Neuronal stem cell (in vitro differentiated cells): ENCODE data around the gene PEMT.
A peak's percentile ranks its signal among the peaks of the same experiment; 100 is the strongest.

Source experiments
- DNase-seq: peaks from one replicate; pipeline ENCODE4 v3.0.0-alpha.2; 2013; ENCODE audit warnings: low spot score
- H2AFZ ChIP-seq: one replicate; pipeline ENCODE4 v1.6.1; 2013; ENCODE audit warnings: mild to moderate bottlenecking, low read length, inconsistent platforms
- H2AK5ac ChIP-seq: 2 replicates; pipeline ENCODE4 v1.6.1; 2013; ENCODE audit warnings: low read depth, mild to moderate bottlenecking, inconsistent platforms, low read length, moderate library complexity, mixed read lengths
- H2BK120ac ChIP-seq: 2 replicates; pipeline ENCODE4 v1.6.1; 2013; ENCODE audit warnings: low read depth, mild to moderate bottlenecking, inconsistent platforms, low read length, moderate library complexity, mixed read lengths
- H2BK12ac ChIP-seq: one replicate; pipeline ENCODE4 v1.6.1; 2013; ENCODE audit warnings: low read length, inconsistent platforms
- H2BK15ac ChIP-seq: 2 replicates; pipeline ENCODE4 v1.6.1; 2013; ENCODE audit warnings: mild to moderate bottlenecking, low read length, inconsistent platforms, mixed read lengths
- H2BK5ac ChIP-seq: one replicate; pipeline ENCODE4 v1.6.1; 2013; ENCODE audit warnings: inconsistent platforms, mild to moderate bottlenecking, low read length, moderate library complexity
- H3K14ac ChIP-seq: one replicate; pipeline ENCODE4 v1.6.1; 2013; ENCODE audit warnings: low read length, inconsistent platforms
- H3K18ac ChIP-seq: 2 replicates; pipeline ENCODE4 v1.6.1; 2013; ENCODE audit warnings: low read length, inconsistent platforms
- H3K23ac ChIP-seq: 2 replicates; pipeline ENCODE4 v1.6.1; 2013; ENCODE audit warnings: low read depth, mild to moderate bottlenecking, mixed read lengths, low read length, inconsistent platforms; ENCODE audit not compliant: poor library complexity
- H3K27ac ChIP-seq: replicated peaks from 3 replicates; pipeline ENCODE4 v1.5.1; 2013; ENCODE audit warnings: low read length, inconsistent platforms
- H3K27me3 ChIP-seq, 3 experiments: 2 replicates each; pipeline ENCODE4 v1.6.1; 2013; ENCODE audit warnings: low read length in 3 of 3, mild to moderate bottlenecking in 2 of 3, inconsistent platforms in 1 of 3, low read depth in 1 of 3, mixed read lengths in 1 of 3, moderate library complexity in 1 of 3; ENCODE audit not compliant: control insufficient read depth in 3 of 3, insufficient read depth in 3 of 3
- H3K36me3 ChIP-seq, 2 donors: replicated peaks in 1 of 2; 2 replicates each; pipeline ENCODE4 v1.6.1; 2013; ENCODE audit warnings: low read length in 2 of 2; ENCODE audit not compliant: control insufficient read depth in 2 of 2, insufficient read depth in 2 of 2
- H3K4ac ChIP-seq: 2 replicates; pipeline ENCODE4 v1.6.1; 2013; ENCODE audit warnings: inconsistent platforms, mild to moderate bottlenecking, low read length, moderate library complexity
- H3K4me1 ChIP-seq, 2 donors: 1 replicate in 1 of 2; 2 replicates in 1 of 2; pipeline ENCODE4 v1.6.1; 2013; ENCODE audit warnings: low read length in 2 of 2, low read depth in 1 of 2; ENCODE audit not compliant: control insufficient read depth in 2 of 2, insufficient read depth in 1 of 2
- H3K4me2 ChIP-seq: one replicate; pipeline ENCODE4 v1.6.1; 2013; ENCODE audit warnings: mild to moderate bottlenecking, low read length, inconsistent platforms; ENCODE audit not compliant: insufficient read depth, poor library complexity, severe bottlenecking
- H3K4me3 ChIP-seq, 2 donors: 2 replicates each; pipeline ENCODE4 v1.5.1; 2013; ENCODE audit warnings: low read length in 2 of 2, mild to moderate bottlenecking in 2 of 2, inconsistent platforms in 1 of 2, moderate library complexity in 1 of 2
- H3K79me1 ChIP-seq: one replicate; pipeline ENCODE4 v1.6.1; 2013; ENCODE audit warnings: low read depth, mild to moderate bottlenecking, inconsistent platforms, low read length, moderate library complexity
- H3K9ac ChIP-seq: one replicate; pipeline ENCODE4 v1.6.1; 2013; ENCODE audit warnings: mild to moderate bottlenecking, low read depth, low read length, inconsistent platforms; ENCODE audit not compliant: poor library complexity
- H3K9me3 ChIP-seq, 2 donors: replicated peaks in 1 of 2; 2 replicates each; pipeline versions ENCODE3 to v1.6.1; 2013; ENCODE audit warnings: low read length in 2 of 2, mild to moderate bottlenecking in 2 of 2, inconsistent platforms in 1 of 2, low read depth in 1 of 2, mixed read lengths in 1 of 2, moderate library complexity in 1 of 2; ENCODE audit not compliant: control insufficient read depth in 2 of 2, insufficient read depth in 1 of 2
- H4K8ac ChIP-seq: one replicate; pipeline ENCODE4 v1.6.1; 2013; ENCODE audit warnings: low read depth, mild to moderate bottlenecking, inconsistent platforms, low read length, moderate library complexity
- H4K91ac ChIP-seq: one replicate; pipeline ENCODE4 v1.6.1; 2013; ENCODE audit warnings: low read length, low read depth, mild to moderate bottlenecking, inconsistent platforms; ENCODE audit not compliant: poor library complexity
- WGBS, 2 donors: extraction: QIAGEN DNeasy Blood & Tissue Kit; methylation state at CpG; one replicate each; pipeline ENCODE4 v1.1.7; 2013; ENCODE audit warnings: missing lambda C conversion rate in 2 of 2, mixed read lengths in 1 of 2; ENCODE audit not compliant: insufficient read length in 2 of 2, insufficient replicate concordance in 1 of 2; ENCODE audit errors: extremely low coverage in 2 of 2; 5-methylcytosine and 5-hydroxymethylcytosine counted together

Gene PEMT

DNA sequence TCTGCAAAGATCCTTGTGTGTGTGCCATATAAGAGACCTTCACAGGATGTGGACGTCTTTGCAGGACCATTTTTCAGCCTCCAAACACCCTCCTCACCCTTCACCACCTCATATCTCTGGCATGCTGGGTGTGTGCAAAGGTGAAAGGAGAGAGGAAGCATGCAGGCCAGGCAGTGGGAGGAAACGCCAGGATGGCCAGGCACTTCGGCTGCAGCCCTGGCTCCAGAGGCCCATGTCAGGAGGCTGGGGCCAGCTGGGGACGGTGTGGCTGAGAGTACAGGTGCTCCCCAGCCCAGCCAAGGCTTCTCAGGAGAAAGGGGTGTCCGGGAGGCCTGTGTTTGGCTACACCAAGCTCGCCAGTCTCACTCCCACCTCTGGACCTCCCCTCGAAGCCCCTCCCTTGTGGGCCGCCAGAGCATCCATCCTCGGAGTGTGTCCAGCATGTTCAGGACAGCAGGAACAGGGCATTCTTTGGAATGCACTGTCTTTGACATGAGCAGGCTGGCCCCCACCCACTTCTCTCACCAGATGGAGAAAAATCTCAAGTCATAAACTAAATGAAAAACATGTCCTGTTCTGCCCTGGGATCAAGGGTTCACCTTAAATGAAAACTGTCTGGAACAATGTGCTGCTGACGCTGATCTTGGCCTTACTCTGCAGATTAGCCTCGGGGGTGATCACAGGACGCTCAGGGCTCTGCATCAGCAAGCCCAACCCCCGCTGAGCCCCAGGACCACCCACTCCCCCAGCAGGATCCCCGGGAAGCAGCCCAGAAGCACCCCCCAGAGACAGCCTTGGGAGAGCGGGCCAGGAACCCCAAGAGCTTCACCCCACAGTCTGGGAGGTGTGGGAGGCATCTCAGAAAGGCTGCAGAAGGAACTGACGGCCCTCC is 15.9 kb downstream of the PEMT start:
- Histone ChIP-seq H4K91ac (no peak overlapping the region), H3K4ac (no peak overlapping the region), H2BK5ac (no peak overlapping the region), H2BK15ac (no peak overlapping the region), H4K8ac (no peak overlapping the region), H3K4me3 (peak overlapping the region in 1 of 2 donors; percentile 38), H3K23ac (peak overlapping the region; percentile 65), H2AK5ac (peak overlapping the region; percentile 42), H3K27me3 (no peaks in the 10 kb centered on the region), H3K79me1 (peaks cover 3% of the 10 kb centered on the region), H3K36me3 (peaks cover 8 to 13% of the 10 kb centered on the region in 2 donors), H3K4me2 (no peak overlapping the region), H3K4me1 (no peaks in the 10 kb centered on the region), H2AFZ (no peak overlapping the region), H3K18ac (no peak overlapping the region), H3K27ac (no peak overlapping the region), H2BK120ac (no peak overlapping the region), H3K14ac (peak overlapping the region; percentile 82), H3K9ac (no peak overlapping the region), H2BK12ac (no peak overlapping the region), H3K9me3 (no peaks in the 10 kb centered on the region)
- WGBS, 2 donors, result no CpG with 5 or more reads among the region's 16 CpGs
- no peak for DNase-seq

DNA sequence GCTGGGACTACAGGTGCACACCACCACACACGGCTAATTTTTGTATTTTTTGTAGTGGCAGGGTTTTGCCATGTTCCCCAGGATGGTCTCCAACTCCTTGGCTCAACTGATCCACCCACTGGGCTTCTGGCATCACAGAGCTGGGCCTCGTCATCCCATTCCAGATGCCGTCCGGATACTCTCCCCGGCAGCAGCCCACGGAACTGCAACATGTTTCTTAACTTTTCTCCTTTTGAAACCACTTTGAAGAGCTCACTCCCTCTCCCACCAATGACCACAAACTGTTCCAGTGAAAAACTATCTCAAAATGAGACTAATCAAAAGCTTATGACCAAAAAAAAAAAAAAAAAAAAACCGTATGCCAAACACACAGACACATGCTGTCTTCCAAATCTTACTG is 17.6 kb downstream of the PEMT start:
- no peak overlapping the region for H2BK12ac ChIP-seq
- no peak overlapping the region for H2AFZ ChIP-seq
- no peaks in the 10 kb centered on the region for H3K27me3 ChIP-seq
- H2BK5ac ChIP-seq, result no peak overlapping the region
- H3K4me3 ChIP-seq, result no peak overlapping the region
- H3K4ac ChIP-seq, result no peak overlapping the region
- H3K36me3 ChIP-seq, result peaks cover 8 to 13% of the 10 kb centered on the region in 2 donors
- no peak overlapping the region for H2AK5ac ChIP-seq
- H4K91ac ChIP-seq, result no peak overlapping the region
- H3K23ac ChIP-seq, result no peak overlapping the region
- H3K9me3 ChIP-seq, result no peaks in the 10 kb centered on the region
- no peak overlapping the region for H3K14ac ChIP-seq
- DNase-seq, result no peak
- H3K4me2 ChIP-seq, result no peak overlapping the region
- no peak overlapping the region for H3K27ac ChIP-seq
- no peak overlapping the region for H2BK15ac ChIP-seq
- WGBS, 2 donors, result no CpG with 5 or more reads among the region's 7 CpGs
- peaks cover 2% of the 10 kb centered on the region for H3K79me1 ChIP-seq
- H3K9ac ChIP-seq, result no peak overlapping the region
- no peak overlapping the region for H2BK120ac ChIP-seq
- H4K8ac ChIP-seq, result no peak overlapping the region
- H3K18ac ChIP-seq, result no peak overlapping the region
- no peaks in the 10 kb centered on the region for H3K4me1 ChIP-seq

DNA sequence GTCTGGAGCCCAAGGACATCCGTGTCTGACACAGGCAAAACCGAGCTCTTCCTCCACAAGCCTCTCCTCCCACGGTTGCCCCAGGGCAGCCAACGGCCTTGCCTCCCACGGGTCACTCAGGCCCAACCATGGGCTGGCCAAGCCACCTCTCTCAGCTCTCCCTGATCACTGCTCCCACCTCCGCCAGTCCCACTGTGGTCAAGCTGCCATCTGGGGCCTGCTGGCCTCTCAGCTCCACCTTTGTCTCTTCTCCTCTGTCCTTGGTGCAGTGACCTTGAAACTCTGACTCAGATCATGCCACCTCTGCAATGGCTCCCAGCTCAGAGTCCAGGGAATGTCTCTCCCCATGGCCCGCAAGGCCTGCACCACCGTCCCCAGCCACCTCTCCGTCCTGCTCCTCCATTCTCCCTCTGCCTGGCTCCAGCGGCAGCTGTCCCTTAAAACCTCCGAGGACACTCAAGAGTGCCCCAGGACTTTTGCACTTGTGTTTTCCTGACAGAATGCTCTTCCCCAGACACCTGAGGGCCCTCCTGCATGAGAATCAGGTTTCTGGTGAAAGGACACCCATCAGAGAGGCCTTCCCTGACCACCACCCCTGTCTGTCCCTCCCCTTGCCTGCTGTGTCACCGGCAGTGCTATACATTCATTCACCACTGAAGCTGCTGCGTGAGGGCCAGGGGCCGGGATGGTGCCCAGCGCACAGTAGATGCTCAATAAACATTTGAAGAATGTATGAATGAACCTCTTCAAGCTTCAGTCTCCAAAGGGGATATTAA is 19.3 kb downstream of the PEMT start:
- H3K14ac ChIP-seq, result no peak overlapping the region

More for the DNA sequence above, 19.3 kb downstream of the PEMT start:
- no peak overlapping the region for H3K9ac ChIP-seq
- DNase-seq, result no peak
- no peak overlapping the region for H2AFZ ChIP-seq
- H3K27me3 ChIP-seq, result no peaks in the 10 kb centered on the region
- H3K4ac ChIP-seq, result no peak overlapping the region
- no peaks in the 10 kb centered on the region for H3K9me3 ChIP-seq
- no peak overlapping the region for H2BK12ac ChIP-seq
- no peak overlapping the region for H2BK15ac ChIP-seq
- no peak overlapping the region for H2BK5ac ChIP-seq
- no peak overlapping the region for H4K91ac ChIP-seq
- no peak overlapping the region for H4K8ac ChIP-seq
- H3K79me1 ChIP-seq, result peaks cover 5% of the 10 kb centered on the region
- no CpG with 5 or more reads among the region's 15 CpGs for WGBS, 2 donors
- H2BK120ac ChIP-seq, result no peak overlapping the region
- no peak overlapping the region for H3K4me2 ChIP-seq
- H2AK5ac ChIP-seq, result no peak overlapping the region
- H3K36me3 ChIP-seq, result peaks cover 8 to 13% of the 10 kb centered on the region in 2 donors
- H3K18ac ChIP-seq, result no peak overlapping the region
- no peak overlapping the region for H3K27ac ChIP-seq
- H3K4me1 ChIP-seq, result no peaks in the 10 kb centered on the region
- no peak overlapping the region for H3K4me3 ChIP-seq
- no peak overlapping the region for H3K23ac ChIP-seq
